ENCODE data around the gene RPL35. TPM values are rescaled to one million over a fixed set of nuclear protein-coding genes. Genes with fewer than 3 reads are reported as not detected.

Gene RPL35
- total and polyA plus RNA-seq, 2 of the 8 experiments (the other 6 are each of a cell fraction or from before 2014, with no cell fraction given), result 1,831 to 2,448 TPM

GRCh38 chr9:124853605-124854143 lies 8.1 kb downstream of the RPL35 start (continued):
- no peak for TF ChIP-seq CHD7 (IDR thresholded peaks at IDR 0.05; ENCODE audit: insufficient replicate concordance, low read length)
- no peak for TF ChIP-seq SP2 (IDR thresholded peaks at IDR 0.05; ENCODE audit: low read length)
- no peak for TF ChIP-seq POU5F1 (IDR thresholded peaks at IDR 0.05; ENCODE audit: low read depth, low read length)
- no peak for TF ChIP-seq BCL11A (IDR thresholded peaks at IDR 0.05; ENCODE audit: low read depth in 2 of 2, low read length in 2 of 2)
- TF ChIP-seq KDM4A (IDR thresholded peaks at IDR 0.05; ENCODE audit: low read depth, low read length, severe bottlenecking), result no peak
- no peak for TF ChIP-seq USF2 (IDR thresholded peaks at IDR 0.05; ENCODE audit: low read length)
- TF ChIP-seq KDM5A (IDR thresholded peaks at IDR 0.05; ENCODE audit: low read length), result no peak
- no peak for TF ChIP-seq ZNF274 (IDR thresholded peaks at IDR 0.05; ENCODE audit: borderline replicate concordance, extremely low read depth, low read length)
- TF ChIP-seq EP300 (IDR thresholded peaks at IDR 0.05; ENCODE audit: borderline replicate concordance in 1 of 2, low read depth in 2 of 2, low read length in 2 of 2), result no peak
- no peak for TF ChIP-seq TEAD4 (IDR thresholded peaks at IDR 0.05; ENCODE audit: low read depth, low read length)
